Prostate gland (tissue), 2 donors: Measurements from ENCODE around the gene ZNF280C. TPM values are rescaled to one million over a fixed set of nuclear protein-coding genes. Genes with fewer than 3 reads are reported as not detected.

Experiments
- DNase-seq: peaks from one replicate; pipeline ENCODE4 v3.0.0-alpha.2; 2019; ENCODE audit warnings: low spot score
- H3K27ac ChIP-seq, 2 donors: fragments of 200-600 bp; sonication (generic); 2 replicates each; pipeline ENCODE4 v1.5.1; 2017 to 2019
- H3K27me3 ChIP-seq: fragments of 200-600 bp; sonication (generic); replicated peaks from 2 replicates; pipeline ENCODE4 v1.5.1; 2019; ENCODE audit not compliant: insufficient read depth
- H3K36me3 ChIP-seq, 2 donors: fragments of 200-600 bp; sonication (generic); 1 replicate in 1 of 2; 2 replicates in 1 of 2; pipeline versions ENCODE4 v1.5.1 to v1.8.1; 2017 to 2019
- H3K4me1 ChIP-seq: fragments of 200-600 bp; sonication (generic); replicated peaks from 2 replicates; pipeline ENCODE4 v1.5.1; 2019
- H3K4me3 ChIP-seq, 2 donors: fragments of 200-600 bp; sonication (generic); 2 replicates each; pipeline ENCODE4 v1.5.1; 2017 to 2019
- H3K9me3 ChIP-seq: fragments of 200-600 bp; sonication (generic); 2 replicates; pipeline ENCODE4 v1.5.1; 2017
- POLR2A ChIP-seq: fragments of 450-650 bp; IDR thresholded peaks from one replicate; pipeline ENCODE4 v1.6.1; 2016; ENCODE audit warnings: antibody characterized with exemption, mild to moderate bottlenecking
- POLR2AphosphoS5 ChIP-seq: sonication (generic); formaldehyde crosslinking; IDR thresholded peaks from one replicate; pipeline ENCODE4 v1.6.1; 2017; ENCODE audit warnings: antibody characterized with exemption
- WGBS: methylation state at CpG from one replicate; pipeline ENCODE4 v1.1.5; 2018; 5-methylcytosine and 5-hydroxymethylcytosine counted together
- intact Hi-C: fragments of 100-400 bp; cut with DNase I; formaldehyde crosslinking; loops from one replicate; pipeline ENCODE4 v1.14.2; 2022
- small RNA-seq, 2 donors: library from RNA; depleted of rRNA; stranded (forward); fragments of <200 nt; gene quantifications; one replicate each; pipeline ENCODE3, GENCODE V24; 2016
- total RNA-seq, 2 donors: library from RNA; depleted of rRNA; stranded (reverse); fragments of >200 nt; gene quantifications; one replicate each; pipeline ENCODE4 v1.1.0, GENCODE V29; 2016
- TF ChIP-seq, protein P1 (sequence below), 4 experiments: fragments of 200-600 bp in 2 of 4; fragments of 450-650 bp in 2 of 4; sonication (generic) in 2 of 4; IDR thresholded peaks; 1 replicate in 3 of 4; 2 replicates in 1 of 4; pipeline ENCODE4 v1.5.1; 2016 to 2019; ENCODE audit warnings: antibody characterized with exemption in 4 of 4, mild to moderate bottlenecking in 2 of 4, moderate library complexity in 2 of 4

The ZNF280C gene
- total RNA-seq, 2 donors from 2014 or later, result 4.1 to 19.0 TPM

DNA sequence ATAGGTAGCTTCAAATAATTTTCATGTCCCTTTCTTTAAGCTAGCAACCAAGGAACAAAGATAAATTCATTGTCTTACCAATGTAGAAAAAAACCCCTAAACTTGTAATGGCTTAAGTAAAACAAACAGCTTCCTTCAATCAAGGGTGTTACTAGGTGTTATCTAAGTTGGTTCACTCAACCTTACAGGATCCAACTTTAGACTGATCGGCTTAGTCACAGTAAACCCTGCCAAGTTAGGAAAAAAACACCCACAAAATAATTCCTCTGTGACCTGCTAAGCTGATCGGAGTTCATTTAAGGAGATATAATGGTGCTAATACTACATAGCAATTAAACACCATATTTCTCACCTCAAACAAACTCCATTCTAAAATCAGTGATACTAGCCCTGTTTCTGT is 113.1 kb downstream of the ZNF280C start:
- intact Hi-C loops, result no loop called here
- Histone ChIP-seq H3K27ac (no peak overlapping the region), H3K4me3 (no peak overlapping the region), H3K9me3 (no peaks in the 10 kb centered on the region), H3K27me3 (no peaks in the 10 kb centered on the region), H3K4me1 (no peaks in the 10 kb centered on the region), H3K36me3 (no peaks in the 10 kb centered on the region)
- no peak for DNase-seq
- WGBS, result 70% methylated on average over 2 of the region's 2 CpGs
- TF ChIP-seq POLR2A, result no peak
- TF ChIP-seq POLR2AphosphoS5, result no peak
- TF ChIP-seq, protein P1, sequence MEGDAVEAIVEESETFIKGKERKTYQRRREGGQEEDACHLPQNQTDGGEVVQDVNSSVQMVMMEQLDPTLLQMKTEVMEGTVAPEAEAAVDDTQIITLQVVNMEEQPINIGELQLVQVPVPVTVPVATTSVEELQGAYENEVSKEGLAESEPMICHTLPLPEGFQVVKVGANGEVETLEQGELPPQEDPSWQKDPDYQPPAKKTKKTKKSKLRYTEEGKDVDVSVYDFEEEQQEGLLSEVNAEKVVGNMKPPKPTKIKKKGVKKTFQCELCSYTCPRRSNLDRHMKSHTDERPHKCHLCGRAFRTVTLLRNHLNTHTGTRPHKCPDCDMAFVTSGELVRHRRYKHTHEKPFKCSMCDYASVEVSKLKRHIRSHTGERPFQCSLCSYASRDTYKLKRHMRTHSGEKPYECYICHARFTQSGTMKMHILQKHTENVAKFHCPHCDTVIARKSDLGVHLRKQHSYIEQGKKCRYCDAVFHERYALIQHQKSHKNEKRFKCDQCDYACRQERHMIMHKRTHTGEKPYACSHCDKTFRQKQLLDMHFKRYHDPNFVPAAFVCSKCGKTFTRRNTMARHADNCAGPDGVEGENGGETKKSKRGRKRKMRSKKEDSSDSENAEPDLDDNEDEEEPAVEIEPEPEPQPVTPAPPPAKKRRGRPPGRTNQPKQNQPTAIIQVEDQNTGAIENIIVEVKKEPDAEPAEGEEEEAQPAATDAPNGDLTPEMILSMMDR (IDR thresholded peaks at IDR 0.05), result no peak

Small RNA genes within 50 kb of the gene (small RNA-seq; reads per million reads assigned to genes)
- gene RNU6-1130P, result 0 to 0.20 reads per million in 2 donors

Other genes starting within 250 kb of the ZNF280C start
- gene ELF4, start 158.4 kb downstream of the ZNF280C start, total RNA-seq, result 1 to 10 TPM; 6.5 to 6.9 TPM
- gene AIFM1, start 103.1 kb downstream of the ZNF280C start, total RNA-seq, result 10 to 100 TPM; 21.8 to 32.2 TPM
- gene RAB33A, start 96.9 kb downstream of the ZNF280C start, total RNA-seq, result under 1 TPM in 1 of 2 donors, not detected in 1; 0.62 TPM
- gene SLC25A14, start 71.0 kb upstream of the ZNF280C start, total RNA-seq, result 10 to 100 TPM; 11.2 to 18.6 TPM
- gene GPR119, start 116.8 kb upstream of the ZNF280C start, total RNA-seq, result 1 to 10 TPM in 1 of 2 donors, not detected in 1; 1.2 TPM
- 10 to 100 TPM; 10.2 to 19.8 TPM for gene RBMX2, start 133.1 kb upstream of the ZNF280C start, total RNA-seq